ENCODE results near the gene HOXD13.

Gene HOXD13

DNA sequence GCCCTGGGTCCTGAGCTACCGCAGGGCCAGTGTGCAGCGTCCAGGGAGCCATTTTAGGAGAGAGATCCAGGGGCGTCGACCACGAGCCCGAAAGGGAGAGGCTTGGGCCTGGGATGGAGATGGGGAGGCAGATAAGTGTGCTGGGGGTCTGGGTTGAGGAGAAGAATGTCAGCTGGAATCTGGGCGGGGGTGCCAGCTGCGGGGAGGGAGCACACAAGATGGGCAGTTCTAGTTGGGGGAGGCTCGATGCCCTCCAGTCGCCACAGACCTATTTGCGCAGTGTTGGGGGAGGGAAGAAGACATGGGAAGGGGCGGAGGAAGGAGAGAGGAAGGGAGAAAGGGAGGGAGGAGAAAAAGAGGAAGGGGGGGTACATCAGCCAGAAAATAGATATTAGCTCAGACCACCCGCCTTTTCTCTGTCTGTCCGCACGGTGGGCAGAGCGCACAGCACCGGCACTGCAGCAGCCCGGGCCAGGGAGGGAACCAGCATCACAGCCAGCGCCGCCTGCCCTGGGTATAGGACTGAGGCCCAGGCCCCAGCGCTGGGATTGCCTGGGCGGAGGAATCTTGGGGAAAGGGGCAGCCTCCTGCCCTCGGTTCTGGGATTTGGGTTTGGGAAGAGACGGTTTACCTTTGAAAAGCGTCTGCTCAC lies 12.7 kb downstream of the HOXD13 start:
- DNase-seq (ENCODE audit: low read depth in 1 of 2, low spot score in 1 of 2) = no peak

DNA sequence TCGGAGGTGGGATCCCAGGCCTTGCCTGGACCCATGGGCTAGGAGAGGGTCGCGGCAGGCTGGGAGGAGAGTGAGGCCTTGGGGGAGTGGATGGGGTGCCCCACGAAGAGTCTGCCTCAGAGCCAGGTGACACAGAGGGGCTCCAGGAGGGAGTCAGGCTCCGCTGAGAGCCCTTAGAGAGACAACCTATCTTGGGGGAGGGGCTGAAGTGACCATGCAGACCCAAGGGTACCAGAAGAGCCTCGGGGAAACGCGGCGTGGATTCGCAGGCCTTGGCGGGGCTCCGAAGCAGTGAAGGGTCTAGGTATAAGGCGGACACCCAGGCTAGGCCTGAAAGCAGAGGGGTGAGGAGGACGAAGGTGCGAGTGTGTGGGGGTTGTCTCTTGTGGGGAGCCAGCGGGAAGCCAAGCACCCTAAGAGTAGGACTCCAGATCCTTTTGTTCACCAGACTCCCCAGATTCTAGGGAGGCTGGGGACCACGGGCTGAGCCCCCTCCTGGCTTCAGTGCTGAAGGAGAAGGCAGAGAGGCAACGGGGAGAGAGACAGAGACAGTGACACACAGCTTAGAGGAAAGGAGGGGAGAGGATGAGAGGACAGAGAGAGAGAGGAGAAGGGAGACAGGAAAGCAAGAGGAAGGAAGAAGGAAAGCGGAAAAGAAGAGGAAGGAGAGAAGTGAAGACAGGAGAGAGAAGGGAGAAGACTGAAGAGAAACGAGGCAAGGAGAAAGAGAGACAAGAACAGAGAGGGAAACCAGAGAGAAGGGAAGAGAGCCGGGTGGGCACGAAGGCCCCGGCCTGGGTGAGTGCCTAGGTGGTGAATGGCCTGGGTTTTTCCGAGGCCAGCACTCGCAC lies 13.4 kb downstream of the HOXD13 start:
- no peak for DNase-seq (ENCODE audit: low read depth in 1 of 2, low spot score in 1 of 2)

DNA sequence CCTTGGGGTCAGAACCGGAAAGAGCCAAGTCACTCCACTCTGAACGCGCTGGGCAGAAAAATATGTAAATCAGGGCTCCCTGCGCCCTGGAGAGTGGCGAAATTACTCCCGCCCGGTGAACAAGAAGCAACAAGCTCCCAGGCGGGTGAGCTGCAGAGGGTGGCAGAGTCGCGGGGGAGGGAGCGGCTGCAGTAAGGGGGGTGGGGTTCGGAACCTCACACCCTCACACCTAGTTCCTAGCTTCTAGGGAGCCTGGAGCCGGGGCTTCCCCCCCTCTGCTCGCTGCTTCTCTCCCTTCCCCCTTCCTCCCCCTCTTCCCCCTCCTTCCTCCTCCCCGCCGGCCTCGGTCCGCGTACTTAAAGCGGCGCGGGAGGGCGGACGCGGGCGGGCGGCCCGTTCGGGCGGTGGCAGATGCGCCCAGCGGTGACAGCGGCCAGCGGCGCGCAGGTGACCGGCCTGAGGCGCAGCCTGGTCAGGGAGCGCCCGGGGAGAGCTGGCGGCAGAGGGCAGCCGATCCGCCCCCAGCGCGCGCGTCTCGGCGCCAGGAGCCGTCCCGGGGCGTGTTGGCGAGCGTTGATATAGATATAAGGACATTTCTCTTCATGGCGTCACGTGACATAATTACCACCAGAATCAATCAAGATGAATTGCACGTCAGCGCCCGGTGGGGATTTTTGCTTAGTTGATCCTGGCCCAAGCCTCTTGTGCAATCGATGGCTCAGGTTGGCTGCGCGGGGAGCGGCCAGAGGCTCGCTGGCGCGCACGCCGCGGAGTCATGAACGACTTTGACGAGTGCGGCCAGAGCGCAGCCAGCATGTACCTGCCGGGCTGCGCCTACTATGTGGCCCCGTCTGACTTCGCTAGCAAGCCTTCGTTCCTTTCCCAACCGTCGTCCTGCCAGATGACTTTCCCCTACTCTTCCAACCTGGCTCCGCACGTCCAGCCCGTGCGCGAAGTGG lies 14.3 kb downstream of the HOXD13 start, which contains the start of gene HOXD11:
Gene HOXD11, plus strand, starts transcription at position 700 of the 959 bp plus-strand sequence. Its CDS starts 76 bp downstream, at position 776.
- DNase-seq (ENCODE audit: low read depth in 1 of 2, low spot score in 1 of 2) = no peak

DNA sequence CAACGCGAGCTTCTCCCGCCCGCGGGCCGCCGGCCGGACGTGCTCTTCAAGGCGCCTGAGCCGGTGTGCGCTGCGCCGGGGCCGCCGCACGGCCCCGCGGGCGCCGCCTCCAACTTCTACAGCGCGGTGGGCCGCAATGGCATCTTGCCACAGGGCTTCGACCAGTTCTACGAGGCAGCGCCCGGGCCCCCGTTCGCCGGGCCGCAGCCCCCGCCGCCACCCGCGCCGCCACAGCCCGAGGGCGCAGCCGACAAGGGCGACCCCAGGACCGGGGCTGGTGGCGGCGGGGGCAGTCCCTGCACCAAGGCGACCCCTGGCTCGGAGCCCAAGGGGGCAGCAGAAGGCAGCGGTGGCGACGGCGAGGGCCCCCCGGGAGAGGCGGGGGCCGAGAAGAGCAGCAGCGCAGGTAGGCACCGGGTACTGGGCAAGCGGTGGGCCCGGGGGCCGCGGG lies 15.2 kb downstream of the HOXD13 start:
- no peak for DNase-seq (ENCODE audit: low read depth in 1 of 2, low spot score in 1 of 2)

DNA sequence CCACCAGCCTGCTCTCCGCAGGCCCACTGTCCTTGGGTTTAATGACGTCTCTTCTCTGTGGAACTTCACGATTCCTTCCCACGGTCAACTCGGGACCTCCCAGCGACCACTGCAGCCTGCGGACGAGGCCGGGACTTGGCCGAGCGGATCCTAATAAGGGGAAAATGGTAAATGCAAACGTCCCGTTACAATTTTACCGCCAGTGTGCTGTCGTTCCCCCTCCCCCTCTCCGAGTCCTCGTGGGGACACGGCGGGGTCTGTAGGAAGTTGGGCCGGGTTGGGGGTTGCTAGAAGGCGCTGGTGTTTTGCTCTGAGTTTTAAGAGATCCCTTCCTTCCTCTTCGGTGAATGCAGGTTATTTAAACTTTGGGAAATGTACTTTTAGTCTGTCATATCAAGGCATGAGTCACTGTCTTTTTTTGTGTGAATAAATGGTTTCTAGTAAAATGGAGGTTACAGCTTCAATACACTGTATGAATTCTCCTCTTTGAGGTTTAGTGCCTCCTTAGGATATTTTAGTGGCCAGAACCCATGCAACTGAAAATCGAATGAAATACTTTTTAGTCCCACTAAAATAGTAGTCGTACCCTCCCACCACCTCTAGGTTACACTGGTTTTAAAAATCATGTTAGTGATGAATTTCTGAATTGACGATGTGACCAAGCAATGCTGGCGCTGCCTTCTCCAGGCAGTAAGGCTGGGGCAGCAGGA lies 16.8 kb downstream of the HOXD13 start:
- DNase-seq (ENCODE audit: low read depth in 1 of 2, low spot score in 1 of 2) = no peak

DNA sequence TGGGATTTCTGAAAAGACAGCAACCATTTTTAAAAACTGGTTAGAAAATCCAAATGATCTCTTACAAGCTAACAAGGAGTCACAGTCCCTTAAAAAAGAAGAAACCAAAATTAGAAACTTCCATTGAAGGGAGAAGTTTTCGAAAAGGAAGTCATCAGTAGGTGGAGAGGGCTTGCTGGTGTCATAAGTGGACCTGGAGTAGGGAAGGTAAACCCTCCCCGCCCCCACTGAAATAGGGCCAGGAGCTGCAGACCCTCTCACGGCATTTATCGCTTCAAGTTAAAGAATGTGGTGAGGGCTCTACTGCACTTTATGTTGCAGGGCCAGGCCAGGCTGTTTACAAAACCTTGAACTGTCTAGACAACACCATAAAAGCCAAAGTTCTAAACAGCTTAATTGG lies 17.4 kb downstream of the HOXD13 start:
- no peak for DNase-seq (ENCODE audit: low read depth in 1 of 2, low spot score in 1 of 2)

DNA sequence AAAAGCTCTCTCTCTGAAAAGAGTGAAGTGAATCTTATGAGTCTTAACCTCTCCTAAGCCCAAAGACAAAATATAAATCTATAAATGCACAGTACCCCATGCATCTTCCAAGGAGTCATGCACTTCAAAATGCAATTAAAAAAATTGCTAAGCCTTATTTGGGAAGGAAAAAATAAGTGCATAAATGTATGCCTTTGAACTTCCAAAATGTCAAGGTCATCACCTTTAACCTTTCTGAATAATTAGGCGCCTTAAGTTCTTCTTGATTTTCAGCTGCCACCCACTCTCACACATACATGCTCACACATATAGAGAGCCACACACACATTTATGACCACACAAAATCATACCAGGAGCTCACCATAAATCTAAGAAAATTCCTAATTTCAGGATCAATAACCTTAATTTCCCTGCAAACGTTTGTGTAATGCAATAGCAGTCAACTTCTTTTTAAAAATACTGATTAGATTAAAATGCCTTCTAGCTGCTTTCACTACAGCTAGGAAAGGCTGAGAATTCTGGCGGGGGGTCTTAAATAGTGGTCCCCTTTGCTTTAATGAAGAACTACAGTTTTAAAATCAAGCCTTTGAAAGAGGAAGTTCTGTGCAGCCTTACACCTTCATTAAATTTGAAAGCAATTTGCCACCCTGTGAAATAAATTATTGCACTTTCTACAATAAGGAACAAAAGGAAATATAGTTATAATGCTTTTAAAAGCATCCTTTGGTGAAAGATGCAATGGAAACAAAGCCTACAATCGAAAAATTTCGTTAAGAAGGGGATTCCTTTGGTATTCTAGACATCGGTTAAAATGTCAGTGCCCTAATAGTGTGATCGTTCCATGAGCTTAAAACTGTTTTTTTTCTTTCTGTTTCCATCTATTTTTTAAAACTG lies 18.1 kb downstream of the HOXD13 start:
- DNase-seq (ENCODE audit: low read depth in 1 of 2, low spot score in 1 of 2) = no peak

DNA sequence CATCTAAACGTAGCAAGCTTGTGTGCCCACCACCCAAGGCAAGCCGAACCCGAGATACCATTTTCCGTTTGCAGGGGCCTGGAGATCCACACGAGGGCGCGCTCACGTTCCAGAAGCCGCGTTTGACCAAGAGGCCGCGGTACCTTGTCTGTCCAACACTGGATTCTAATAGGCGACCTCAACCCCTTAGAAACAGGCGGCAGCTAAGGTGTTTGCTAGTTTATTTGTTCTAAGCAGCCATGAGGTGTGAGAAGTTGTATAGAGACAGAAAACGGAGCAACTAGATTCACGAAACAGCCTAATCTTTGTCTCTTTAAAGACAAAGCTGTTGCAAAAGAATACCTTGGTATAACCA lies 18.8 kb downstream of the HOXD13 start:
- no peak for DNase-seq (ENCODE audit: low read depth in 1 of 2, low spot score in 1 of 2)

DNA sequence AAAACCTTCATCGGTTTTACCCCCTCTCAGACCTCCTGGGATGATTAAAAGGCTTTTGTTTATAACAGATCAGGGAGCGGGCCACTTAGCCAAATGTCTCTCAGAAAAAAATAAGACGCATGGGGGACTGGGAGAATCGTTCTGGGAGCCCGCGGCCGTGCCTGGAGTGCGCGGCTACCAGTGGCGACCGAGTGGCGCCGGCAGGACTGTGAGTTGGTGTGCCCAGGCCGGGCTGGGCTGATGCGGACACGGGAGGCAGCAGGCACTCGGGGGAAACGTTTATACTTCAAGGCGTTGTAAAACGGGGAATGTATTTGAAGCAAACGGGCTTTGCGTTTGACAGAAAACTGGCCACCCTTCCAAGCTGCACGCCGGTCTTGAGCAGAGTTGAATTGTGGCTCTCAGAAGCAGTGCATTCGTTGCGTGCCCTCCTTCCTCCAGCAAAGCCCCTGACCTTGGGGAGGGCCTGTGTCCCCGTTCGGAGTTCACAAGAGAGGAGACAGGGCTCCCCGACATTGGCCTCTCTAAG lies 19.4 kb downstream of the HOXD13 start:
- DNase-seq (ENCODE audit: low read depth in 1 of 2, low spot score in 1 of 2) = no peak

DNA sequence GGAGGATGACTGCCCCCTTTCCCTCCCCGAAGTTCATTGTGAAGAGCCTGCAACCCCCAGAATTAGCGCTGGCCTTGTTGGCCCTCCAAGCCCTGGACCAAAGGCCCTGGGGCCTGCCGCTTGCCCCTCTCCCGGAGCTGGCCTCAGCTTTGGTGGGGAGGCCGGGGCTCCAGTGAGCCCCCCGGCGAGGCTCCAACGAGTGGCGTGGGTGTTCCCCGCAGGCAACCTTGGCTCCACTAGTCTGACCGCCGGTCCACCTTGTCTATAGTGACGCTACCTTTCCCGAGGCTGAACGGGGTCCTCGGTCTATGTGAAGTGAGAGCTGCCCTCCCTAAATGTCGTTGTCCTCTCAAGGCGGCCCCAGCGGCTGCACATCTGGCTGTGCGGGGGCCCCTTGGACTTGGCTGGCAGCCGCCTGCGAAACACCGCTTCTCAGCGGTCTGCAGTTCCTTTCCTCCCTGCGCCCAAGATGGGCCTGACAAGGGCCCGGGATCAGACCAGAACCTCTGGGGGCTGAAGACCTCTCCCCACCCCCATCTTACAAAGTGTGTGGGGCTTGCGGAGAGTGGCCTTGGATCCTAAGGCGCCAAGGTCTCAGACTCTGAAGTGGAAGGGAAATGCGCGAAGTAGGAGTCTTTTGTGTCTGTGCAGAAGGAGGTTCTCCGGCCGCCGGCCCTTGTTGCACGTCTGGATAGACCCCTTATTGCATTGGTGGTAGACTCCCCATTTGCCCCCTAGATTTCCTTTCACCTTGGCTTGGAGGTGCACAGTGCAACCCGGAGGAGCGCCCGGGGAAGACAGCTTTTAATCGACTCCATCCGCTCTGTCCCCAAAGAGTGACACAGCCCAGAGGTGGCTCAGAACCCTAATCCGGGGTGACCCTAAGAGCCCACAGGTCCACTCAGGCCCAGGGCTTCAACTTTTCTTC lies 20.1 kb downstream of the HOXD13 start:
- no peak for DNase-seq (ENCODE audit: low read depth in 1 of 2, low spot score in 1 of 2)

DNA sequence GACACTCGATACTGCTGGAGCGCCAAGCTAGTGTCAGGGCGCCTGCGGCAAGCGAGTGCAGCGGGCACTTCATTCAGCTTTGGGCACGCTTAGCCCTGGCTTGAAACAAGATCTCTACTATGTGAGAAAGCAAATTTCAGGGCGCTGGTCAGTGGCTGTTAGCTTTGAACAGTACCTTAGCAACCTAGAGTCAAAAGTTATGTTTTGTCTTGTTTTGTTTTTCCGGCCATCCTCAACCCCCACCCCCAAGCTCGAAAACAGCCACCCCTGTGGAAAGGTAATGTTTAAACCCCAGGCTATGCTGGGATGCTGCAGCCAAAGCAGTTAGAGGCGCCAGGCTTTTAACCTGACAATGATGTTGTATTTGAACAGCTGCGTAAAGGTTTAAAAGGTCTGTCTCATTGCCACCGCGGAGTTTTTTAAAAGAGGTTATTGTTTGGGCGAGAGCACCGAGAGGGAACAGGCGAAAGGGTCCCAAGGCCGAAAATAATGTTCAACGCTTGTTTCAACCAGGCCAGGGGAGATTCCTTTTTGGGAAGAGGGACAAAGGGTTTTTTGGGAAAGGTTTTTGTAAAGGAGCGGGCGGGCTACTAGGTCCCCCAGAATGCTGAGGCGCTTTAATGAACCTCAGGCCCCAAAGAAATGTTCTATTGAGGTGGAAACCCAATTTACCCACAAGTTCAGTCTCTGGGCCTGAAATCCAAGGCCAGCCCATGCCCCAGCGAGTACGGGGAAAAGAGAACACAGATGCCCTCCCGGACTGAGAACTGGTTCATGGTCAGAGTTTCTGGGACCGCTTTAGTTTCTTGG lies 21.8 kb downstream of the HOXD13 start:
- DNase-seq (ENCODE audit: low read depth in 1 of 2, low spot score in 1 of 2) = no peak

DNA sequence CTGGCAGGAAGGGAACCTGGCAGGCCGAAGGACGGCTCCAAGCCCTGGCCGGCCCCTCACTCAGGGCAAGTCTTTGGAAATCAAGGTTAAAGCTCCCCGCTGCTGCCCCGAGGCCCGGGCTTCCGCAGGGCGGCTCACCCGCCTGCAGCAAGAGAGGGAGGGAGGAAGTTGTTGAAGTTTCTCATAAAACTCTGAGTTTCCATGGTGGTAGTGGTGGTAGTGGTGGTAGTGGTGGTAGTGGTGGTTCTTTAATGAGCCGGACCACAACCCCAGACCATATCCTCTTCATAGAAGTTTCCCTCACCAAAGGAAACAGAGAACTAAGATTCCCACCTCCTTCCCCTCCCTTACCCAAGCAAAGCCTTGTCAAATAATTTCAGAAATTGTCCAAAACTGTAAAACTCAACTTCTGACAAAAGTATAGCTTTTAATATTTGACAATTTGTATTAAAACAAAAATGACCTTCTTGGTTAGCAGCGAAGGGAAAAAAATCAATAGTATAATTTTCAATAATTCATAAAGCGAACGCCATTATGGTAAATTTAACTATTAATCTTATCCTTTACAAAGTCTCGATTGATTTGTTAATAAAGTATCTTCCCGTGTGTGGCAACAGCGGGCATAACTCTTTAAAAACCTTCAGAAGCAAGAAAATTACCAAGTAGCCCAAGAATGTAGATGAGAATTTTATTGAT lies 22.6 kb downstream of the HOXD13 start:
- DNase-seq (ENCODE audit: low read depth in 1 of 2, low spot score in 1 of 2) = no peak

DNA sequence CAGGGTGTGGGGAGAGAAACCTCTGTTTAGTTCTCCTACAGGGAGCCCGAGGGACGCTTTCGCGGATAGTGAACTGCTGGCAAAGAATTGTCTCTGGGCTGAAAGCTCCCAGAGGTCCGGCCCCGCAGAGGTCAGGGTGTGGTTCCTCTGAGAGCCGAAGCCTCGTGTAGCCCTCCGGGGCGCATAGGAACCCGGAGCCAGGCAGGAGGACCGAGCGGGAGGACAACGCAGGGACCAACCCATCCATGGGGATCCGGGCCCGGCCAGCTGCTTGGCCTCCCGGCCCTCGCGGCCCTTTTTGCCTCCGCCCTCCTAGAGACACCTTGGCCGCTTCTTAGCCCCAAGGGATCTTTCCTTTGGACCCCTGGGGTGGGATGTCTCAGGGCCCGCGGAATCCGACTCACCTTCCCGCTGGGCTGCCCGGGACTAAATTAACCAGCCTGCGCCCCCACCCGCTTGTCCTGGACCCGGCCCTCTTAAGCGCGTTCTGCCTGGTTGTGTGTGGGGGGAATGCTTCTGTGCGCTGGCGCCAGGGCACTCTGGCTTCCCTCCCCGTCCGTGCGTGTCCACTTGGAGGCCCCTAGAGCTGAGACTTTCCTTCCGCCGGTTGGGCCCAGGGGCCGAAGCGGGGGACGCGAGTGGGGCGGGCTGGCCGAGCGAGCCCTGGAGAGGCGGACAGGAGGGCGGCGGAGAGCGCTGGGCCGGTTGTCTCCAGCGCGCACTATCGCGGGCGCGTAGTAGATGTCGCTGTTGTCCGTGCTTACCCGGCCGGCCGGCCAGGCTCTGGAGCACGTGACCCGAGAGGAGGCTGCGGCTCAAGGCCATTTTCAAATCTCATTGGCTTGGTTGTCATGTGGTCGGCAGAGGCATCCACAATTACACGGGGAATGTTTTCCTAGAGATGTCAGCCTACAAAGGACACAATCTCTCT lies 23.6 kb downstream of the HOXD13 start, which contains the start of gene HOXD10:
Gene HOXD10, plus strand, starts transcription at position 896 of the 931 bp plus-strand sequence. CDS start 56 bp downstream, outside the sequence.
- no peak for DNase-seq (ENCODE audit: low read depth in 1 of 2, low spot score in 1 of 2)

DNA sequence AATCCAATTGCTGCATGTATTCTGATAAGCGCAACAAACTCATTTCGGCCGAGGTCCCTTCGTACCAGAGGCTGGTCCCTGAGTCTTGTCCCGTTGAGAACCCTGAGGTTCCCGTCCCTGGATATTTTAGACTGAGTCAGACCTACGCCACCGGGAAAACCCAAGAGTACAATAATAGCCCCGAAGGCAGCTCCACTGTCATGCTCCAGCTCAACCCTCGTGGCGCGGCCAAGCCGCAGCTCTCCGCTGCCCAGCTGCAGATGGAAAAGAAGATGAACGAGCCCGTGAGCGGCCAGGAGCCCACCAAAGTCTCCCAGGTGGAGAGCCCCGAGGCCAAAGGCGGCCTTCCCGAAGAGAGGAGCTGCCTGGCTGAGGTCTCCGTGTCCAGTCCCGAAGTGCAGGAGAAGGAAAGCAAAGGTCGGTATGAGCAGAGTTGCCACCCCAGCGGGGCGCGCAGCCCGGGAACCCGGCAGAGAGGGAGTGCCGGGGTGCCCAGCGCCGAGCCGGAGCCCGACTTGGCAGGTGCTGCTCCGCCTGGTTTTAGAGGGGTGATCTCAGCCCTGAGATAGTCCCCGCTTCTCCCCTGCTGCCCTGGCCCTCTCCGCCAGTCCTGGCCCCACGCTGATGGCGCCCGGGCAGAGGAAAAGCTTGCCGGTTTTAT lies 24.8 kb downstream of the HOXD13 start:
- no peak for DNase-seq (ENCODE audit: low read depth in 1 of 2, low spot score in 1 of 2)

DNA sequence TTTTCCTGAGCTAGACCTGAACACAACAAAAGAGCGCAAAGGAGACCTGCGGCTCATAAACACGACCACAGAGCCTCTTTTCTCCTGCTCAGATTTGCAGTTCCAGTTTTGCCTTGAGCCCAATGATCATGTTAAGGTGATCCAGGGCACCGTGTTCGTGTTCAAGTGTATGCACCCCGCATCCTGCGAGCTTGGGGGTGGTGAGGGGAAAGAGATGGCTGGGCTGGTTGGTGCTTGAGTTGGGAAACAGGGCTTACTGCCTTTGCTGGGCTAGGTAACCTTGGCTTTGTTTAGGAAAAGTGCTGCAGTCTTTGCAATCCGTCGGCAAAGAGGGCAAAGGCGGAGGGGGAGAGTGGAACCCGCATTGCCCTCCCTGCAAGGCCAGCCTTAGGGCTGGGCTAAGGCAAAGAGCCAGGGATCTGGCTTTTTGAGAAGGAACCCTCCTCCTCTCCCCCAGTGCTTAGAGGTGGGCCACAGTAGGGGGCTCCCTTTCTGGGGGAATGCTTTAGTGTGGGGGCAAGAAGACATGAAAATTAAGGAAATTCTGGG lies 25.4 kb downstream of the HOXD13 start:
- no peak for DNase-seq (ENCODE audit: low read depth in 1 of 2, low spot score in 1 of 2)
